ENCODE measurements around the gene CAMK4.

DNA sequence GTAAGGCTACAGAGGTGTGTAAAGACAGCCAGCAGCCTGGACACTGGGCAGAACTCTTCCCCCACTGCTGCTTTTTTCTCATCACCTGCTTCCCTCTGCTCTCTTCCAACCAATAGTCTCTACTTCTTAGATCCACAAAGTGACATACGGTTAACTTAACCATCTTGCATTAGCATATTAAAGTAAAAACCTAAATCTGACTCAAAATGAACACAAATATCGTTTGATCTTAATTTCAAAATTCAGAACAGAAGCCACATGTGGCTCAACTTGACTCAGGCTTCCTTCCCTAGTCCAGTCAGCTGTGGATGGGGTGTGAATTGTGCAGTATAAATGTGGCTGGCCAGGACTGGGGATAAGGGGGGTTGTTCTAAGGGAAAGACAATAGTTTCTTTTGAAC, 173.8 kb downstream of the CAMK4 start:
- TF ChIP-seq, protein P1, sequence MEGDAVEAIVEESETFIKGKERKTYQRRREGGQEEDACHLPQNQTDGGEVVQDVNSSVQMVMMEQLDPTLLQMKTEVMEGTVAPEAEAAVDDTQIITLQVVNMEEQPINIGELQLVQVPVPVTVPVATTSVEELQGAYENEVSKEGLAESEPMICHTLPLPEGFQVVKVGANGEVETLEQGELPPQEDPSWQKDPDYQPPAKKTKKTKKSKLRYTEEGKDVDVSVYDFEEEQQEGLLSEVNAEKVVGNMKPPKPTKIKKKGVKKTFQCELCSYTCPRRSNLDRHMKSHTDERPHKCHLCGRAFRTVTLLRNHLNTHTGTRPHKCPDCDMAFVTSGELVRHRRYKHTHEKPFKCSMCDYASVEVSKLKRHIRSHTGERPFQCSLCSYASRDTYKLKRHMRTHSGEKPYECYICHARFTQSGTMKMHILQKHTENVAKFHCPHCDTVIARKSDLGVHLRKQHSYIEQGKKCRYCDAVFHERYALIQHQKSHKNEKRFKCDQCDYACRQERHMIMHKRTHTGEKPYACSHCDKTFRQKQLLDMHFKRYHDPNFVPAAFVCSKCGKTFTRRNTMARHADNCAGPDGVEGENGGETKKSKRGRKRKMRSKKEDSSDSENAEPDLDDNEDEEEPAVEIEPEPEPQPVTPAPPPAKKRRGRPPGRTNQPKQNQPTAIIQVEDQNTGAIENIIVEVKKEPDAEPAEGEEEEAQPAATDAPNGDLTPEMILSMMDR (optimal IDR thresholded peaks at IDR 0.05 in 1 of 3, IDR thresholded peaks at IDR 0.05 in 1 of 3, conservative IDR thresholded peaks at IDR 0.05 in 1 of 3; ENCODE audit: extremely low read depth in 1 of 3, insufficient read depth in 2 of 3, low read length in 3 of 3): no peak
- TF ChIP-seq EZH2 (IDR thresholded peaks at IDR 0.05; ENCODE audit: low read length): no peak

All from keratinocyte (primary cell).